Activated CD4-positive, alpha-beta T cell treated with anti-CD3 and anti-CD28 coated beads, Interleukin-2, amount 10 ng/mL, durations not matched to agents 7 days and 5 days (primary cell): ENCODE measurements around the gene CIB1. TPM values are rescaled to one million over a fixed set of nuclear protein-coding genes. Genes with fewer than 3 reads are reported as not detected.

ENCODE experiments used
- CTCF ChIA-PET: fragments of 350-600 bp; sonication (Branson Sonifier 250); formaldehyde crosslinking; loops from one replicate; lab custom pipeline; 2021; ENCODE audit warnings: antibody characterized with exemption; lab: Charles Lee
- POLR2A ChIA-PET: fragments of 350-600 bp; sonication (Branson Sonifier 250); formaldehyde crosslinking; loops from one replicate; lab custom pipeline; 2021; ENCODE audit warnings: antibody characterized with exemption; lab: Charles Lee
- DNase-seq: peaks from one replicate; pipeline ENCODE4 v3.0.0-alpha.2; 2020
- H3K27ac Mint-ChIP-seq: one replicate; pipeline ENCODE4 v1.8.0; 2021; ENCODE audit warnings: mild to moderate bottlenecking, moderate library complexity, mixed read lengths
- H3K27me3 Mint-ChIP-seq: one replicate; pipeline ENCODE4 v1.8.0; 2021; ENCODE audit warnings: mixed read lengths
- H3K36me3 Mint-ChIP-seq: one replicate; pipeline ENCODE4 v1.8.0; 2021; ENCODE audit warnings: low read depth, mixed read lengths
- H3K4me1 Mint-ChIP-seq: one replicate; pipeline ENCODE4 v1.8.0; 2021; ENCODE audit warnings: mixed read lengths
- H3K4me3 Mint-ChIP-seq: one replicate; pipeline ENCODE4 v1.8.0; 2021; ENCODE audit warnings: mild to moderate bottlenecking, moderate library complexity, mixed read lengths
- H3K9me3 Mint-ChIP-seq: one replicate; pipeline ENCODE4 v1.8.0; 2021; ENCODE audit warnings: mixed read lengths
- total RNA-seq, 2 experiments: library from RNA; stranded (reverse); gene quantifications; one replicate each; pipeline ENCODE4 v1.2.3, GENCODE V29; 2021

Gene CIB1
- total RNA-seq, 2 experiments from 2014 or later, result 75.4 to 83.5 TPM

GRCh38 chr15:90201130-90201943 is 32.4 kb downstream of the CIB1 start, which contains the start of gene SEMA4B:
Gene SEMA4B, plus strand, starts transcription at chr15:90201330. Its CDS starts 249 bp downstream, at chr15:90201579.
- ChIA-PET POLR2A (interaction anchor here (0.6 to 1.2 kb wide), 2 partner anchors 9 to 269 kb away, joined by 3 to 4 read pairs; no protein-coding TSS in a partner anchor), CTCF (interaction anchor here (0.6 to 4.2 kb wide), 9 partner anchors 10 to 118 kb away, joined by 3 to 17 read pairs (median 3); no protein-coding TSS in a partner anchor)
- peak; percentile 79 for DNase-seq
- Mint-ChIP-seq H3K4me3 (peak within 1 kb of the TSS; percentile 73), H3K9me3 (no peaks in the 10 kb centered on the region), H3K4me1 (peaks cover 26% of the 10 kb centered on the region), H3K27me3 (peaks cover 5% of the 10 kb centered on the region), H3K36me3 (no peaks in the 10 kb centered on the region), H3K27ac (peak within 1 kb of the TSS; percentile 66)

GRCh38 chr15:90200534-90201129 is 33.1 kb downstream of the CIB1 start:
- POLR2A ChIA-PET, result interaction anchor here (0.6 to 1.2 kb wide), 2 partner anchors 8 to 270 kb away, joined by 3 to 4 read pairs; no protein-coding TSS in a partner anchor

GRCh38 chr15:90194655-90195054 is 39.1 kb downstream of the CIB1 start:
- H3K4me3 Mint-ChIP-seq, result no peak overlapping the region
- no peak for DNase-seq
- no peaks in the 10 kb centered on the region for H3K27me3 Mint-ChIP-seq
- CTCF ChIA-PET, result interaction anchor here (0.6 to 0.7 kb wide), 6 partner anchors 14 to 592 kb away, joined by 3 to 6 read pairs (median 4); no protein-coding TSS in a partner anchor
- peaks cover 45% of the 10 kb centered on the region for H3K4me1 Mint-ChIP-seq
- no peak overlapping the region for H3K27ac Mint-ChIP-seq
- POLR2A ChIA-PET, result no interaction called here
- H3K36me3 Mint-ChIP-seq, result peaks cover 7% of the 10 kb centered on the region
- no peaks in the 10 kb centered on the region for H3K9me3 Mint-ChIP-seq

More at GRCh38 chr15:90200534-90201129, 33.1 kb downstream of the CIB1 start:
- Mint-ChIP-seq H3K27me3 (peaks cover 5% of the 10 kb centered on the region), H3K36me3 (no peaks in the 10 kb centered on the region), H3K4me3 (peak overlapping the region; percentile 73), H3K4me1 (peaks cover 26% of the 10 kb centered on the region), H3K27ac (peak overlapping the region; percentile 66), H3K9me3 (no peaks in the 10 kb centered on the region)
- DNase-seq, result no peak
- CTCF ChIA-PET, result interaction anchor here (0.6 to 4.2 kb wide), 10 partner anchors 10 to 119 kb away, joined by 3 to 17 read pairs (median 3); no protein-coding TSS in a partner anchor

- Mint-ChIP-seq H3K4me1 (peaks cover 46% of the 10 kb centered on the region), H3K9me3 (no peaks in the 10 kb centered on the region), H3K27me3 (no peaks in the 10 kb centered on the region), H3K4me3 (peak overlapping the region; percentile 56), H3K36me3 (peaks cover 7% of the 10 kb centered on the region), H3K27ac (peak overlapping the region; percentile 48)
- ChIA-PET POLR2A (interaction anchor here (0.5 to 1.1 kb wide), 2 partner anchors 8 to 11 kb away, joined by 3 to 4 read pairs; partner anchors contain the start of gene SEMA4B), CTCF (interaction anchor here (1.4 to 3.6 kb wide), 3 partner anchors 7 to 11 kb away, joined by 3 to 11 read pairs (median 6); partner anchors contain the start of gene SEMA4B)
- no peak for DNase-seq
Measured at GRCh38 chr15:90192961-90193786, 40.6 kb downstream of the CIB1 start.

- ChIA-PET CTCF (interaction anchor here (0.6 to 3.6 kb wide), 5 partner anchors 9 to 96 kb away, joined by 3 to 11 read pairs (median 3); partner anchors contain the start of gene SEMA4B), POLR2A (interaction anchor here (1.1 kb wide), 1 partner anchor 9 kb away, joined by 4 read pairs; the partner anchor contains the start of gene SEMA4B)
- H3K4me3 Mint-ChIP-seq, result peak overlapping the region; percentile 72
- H3K9me3 Mint-ChIP-seq, result no peaks in the 10 kb centered on the region
- peak; percentile 44 for DNase-seq
- H3K36me3 Mint-ChIP-seq, result peaks cover 7% of the 10 kb centered on the region
- peak overlapping the region; percentile 90 for H3K27ac Mint-ChIP-seq
- peaks cover 50% of the 10 kb centered on the region for H3K4me1 Mint-ChIP-seq
- H3K27me3 Mint-ChIP-seq, result no peaks in the 10 kb centered on the region
Measured at GRCh38 chr15:90191794-90192509, 41.8 kb downstream of the CIB1 start.

- ChIA-PET CTCF (interaction anchor here (0.8 to 3.6 kb wide), 3 partner anchors 9 to 24 kb away, joined by 3 to 11 read pairs (median 4); partner anchors contain the start of gene SEMA4B), POLR2A (no interaction called here)
- peaks cover 7% of the 10 kb centered on the region for H3K36me3 Mint-ChIP-seq
- no peak for DNase-seq
- H3K4me3 Mint-ChIP-seq, result peak overlapping the region; percentile 30
- no peaks in the 10 kb centered on the region for H3K27me3 Mint-ChIP-seq
- peaks cover 50% of the 10 kb centered on the region for H3K4me1 Mint-ChIP-seq
- peak overlapping the region; percentile 90 for H3K27ac Mint-ChIP-seq
- no peaks in the 10 kb centered on the region for H3K9me3 Mint-ChIP-seq
Measured at GRCh38 chr15:90191344-90191687, 42.4 kb downstream of the CIB1 start.

GRCh38 chr15:90190606-90191343 is 43.0 kb downstream of the CIB1 start:
- Mint-ChIP-seq H3K4me3 (no peak overlapping the region), H3K27ac (peak overlapping the region; percentile 32), H3K27me3 (no peaks in the 10 kb centered on the region), H3K9me3 (no peaks in the 10 kb centered on the region), H3K36me3 (peaks cover 7% of the 10 kb centered on the region), H3K4me1 (peaks cover 50% of the 10 kb centered on the region)
- ChIA-PET POLR2A (interaction anchor here (0.6 kb wide), 1 partner anchor 1660 kb away, joined by 3 read pairs; no protein-coding TSS in a partner anchor), CTCF (interaction anchor here (0.6 to 3.6 kb wide), 4 partner anchors 10 to 70 kb away, joined by 3 to 11 read pairs (median 4); partner anchors contain the start of gene SEMA4B)
- no peak for DNase-seq

GRCh38 chr15:90189781-90190467 is 43.8 kb downstream of the CIB1 start:
- Mint-ChIP-seq H3K27ac (peak overlapping the region; percentile 60), H3K4me3 (no peak overlapping the region), H3K9me3 (no peaks in the 10 kb centered on the region), H3K4me1 (peaks cover 56% of the 10 kb centered on the region), H3K27me3 (no peaks in the 10 kb centered on the region), H3K36me3 (peaks cover 5% of the 10 kb centered on the region)
- ChIA-PET POLR2A (interaction anchor here (0.6 kb wide), 1 partner anchor 1661 kb away, joined by 3 read pairs; no protein-coding TSS in a partner anchor), CTCF (interaction anchor here (0.6 to 3.6 kb wide), 6 partner anchors 11 to 135 kb away, joined by 3 to 11 read pairs (median 3); partner anchors contain the start of gene SEMA4B)
- no peak for DNase-seq

- Mint-ChIP-seq H3K9me3 (no peaks in the 10 kb centered on the region), H3K27me3 (no peaks in the 10 kb centered on the region), H3K4me3 (no peak overlapping the region), H3K27ac (no peak overlapping the region), H3K36me3 (peaks cover 3% of the 10 kb centered on the region), H3K4me1 (peaks cover 54% of the 10 kb centered on the region)
- CTCF ChIA-PET, result interaction anchor here (0.7 to 3.6 kb wide), 5 partner anchors 11 to 72 kb away, joined by 3 to 11 read pairs (median 3); partner anchors contain the start of gene SEMA4B
- DNase-seq, result no peak
- POLR2A ChIA-PET, result no interaction called here
Measured at GRCh38 chr15:90188914-90189748, 44.6 kb downstream of the CIB1 start.
